Activated naive CD8-positive, alpha-beta T cell treated with anti-CD3 and anti-CD28 coated beads, Interleukin-2, amount 10 ng/mL, durations not matched to agents 7 days and 5 days (primary cell): Measurements from ENCODE around the gene CELSR3. TPM values are rescaled to one million over a fixed set of nuclear protein-coding genes. Genes with fewer than 3 reads are reported as not detected.

Experiments used
- ATAC-seq: fragments of 150-1000 bp; cut with Tn5 transposase; one replicate; pipeline ENCODE4 v1.10.0; 2021; ENCODE audit warnings: low read depth, moderate library complexity
- POLR2A ChIA-PET: fragments of 350-600 bp; sonication (Branson Sonifier 250); formaldehyde crosslinking; loops from one replicate; lab custom pipeline; 2021; ENCODE audit warnings: antibody characterized with exemption; lab: Charles Lee
- DNase-seq: peaks from one replicate; pipeline ENCODE4 v3.0.0; 2021
- H3K27ac Mint-ChIP-seq: one replicate; pipeline ENCODE4 v1.8.0; 2022; ENCODE audit warnings: mild to moderate bottlenecking, mixed read lengths
- H3K27me3 Mint-ChIP-seq: one replicate; pipeline ENCODE4 v1.8.0; 2022; ENCODE audit warnings: mild to moderate bottlenecking, moderate library complexity, mixed read lengths
- H3K36me3 Mint-ChIP-seq: one replicate; pipeline ENCODE4 v1.8.0; 2021; ENCODE audit warnings: mild to moderate bottlenecking, mixed read lengths
- H3K4me1 Mint-ChIP-seq: one replicate; pipeline ENCODE4 v1.8.0; 2021; ENCODE audit warnings: mixed read lengths
- H3K4me3 Mint-ChIP-seq: one replicate; pipeline ENCODE4 v1.8.0; 2022; ENCODE audit warnings: mild to moderate bottlenecking, moderate library complexity, mixed read lengths
- H3K9me3 Mint-ChIP-seq: one replicate; pipeline ENCODE4 v1.8.0; 2021; ENCODE audit warnings: mixed read lengths
- total RNA-seq, 2 experiments: library from RNA; stranded (reverse); gene quantifications; one replicate each; pipeline ENCODE4 v1.2.3, GENCODE V29; 2021

CELSR3 gene
- total RNA-seq, 2 experiments from 2014 or later: 15.6 to 16.2 TPM

GRCh38 chr3:48609088-48610005 is 53.3 kb downstream of the CELSR3 start, which contains the start of gene UQCRC1:
TSS of gene UQCRC1 (minus strand) at chr3:48609646. CDS start at chr3:48609620, 26 bp downstream.
- H3K4me1 Mint-ChIP-seq: peaks cover 15% of the 10 kb centered on the region
- H3K27me3 Mint-ChIP-seq: no peaks in the 10 kb centered on the region
- peak within 1 kb of the TSS; percentile 100 for H3K4me3 Mint-ChIP-seq
- POLR2A ChIA-PET: interaction anchor here (0.6 to 1.1 kb wide), 3 partner anchors 51 to 238 kb away, joined by 3 to 4 read pairs (median 3); partner anchors contain the start of gene PRKAR2A
- peak within 1 kb of the TSS; percentile 98 for H3K27ac Mint-ChIP-seq
- H3K9me3 Mint-ChIP-seq: no peaks in the 10 kb centered on the region
- DNase-seq: peak; percentile 96
- peak; percentile 100 for ATAC-seq
- H3K36me3 Mint-ChIP-seq: peaks cover 16% of the 10 kb centered on the region

GRCh38 chr3:48607519-48607918 is 55.2 kb downstream of the CELSR3 start:
- H3K27me3 Mint-ChIP-seq: no peaks in the 10 kb centered on the region
- H3K4me3 Mint-ChIP-seq: no peak overlapping the region
- ATAC-seq: no peak
- no peaks in the 10 kb centered on the region for H3K9me3 Mint-ChIP-seq
- DNase-seq: no peak
- H3K4me1 Mint-ChIP-seq: peaks cover 10% of the 10 kb centered on the region
- H3K36me3 Mint-ChIP-seq: peaks cover 23% of the 10 kb centered on the region
- H3K27ac Mint-ChIP-seq: no peak overlapping the region
- POLR2A ChIA-PET: no interaction called here

GRCh38 chr3:48601622-48601994 is 61.1 kb downstream of the CELSR3 start:
- peaks cover 22% of the 10 kb centered on the region for H3K36me3 Mint-ChIP-seq
- H3K9me3 Mint-ChIP-seq: no peaks in the 10 kb centered on the region
- ATAC-seq (no peak), DNase-seq (no peak)
- POLR2A ChIA-PET: no interaction called here
- no peak overlapping the region for H3K4me3 Mint-ChIP-seq
- H3K27ac Mint-ChIP-seq: no peak overlapping the region
- no peaks in the 10 kb centered on the region for H3K4me1 Mint-ChIP-seq
- no peaks in the 10 kb centered on the region for H3K27me3 Mint-ChIP-seq

GRCh38 chr3:48600711-48601621 is 61.7 kb downstream of the CELSR3 start:
- H3K4me3 Mint-ChIP-seq: no peak overlapping the region
- H3K4me1 Mint-ChIP-seq: no peaks in the 10 kb centered on the region
- H3K27me3 Mint-ChIP-seq: peaks cover 3% of the 10 kb centered on the region
- H3K9me3 Mint-ChIP-seq: no peaks in the 10 kb centered on the region
- H3K36me3 Mint-ChIP-seq: peaks cover 22% of the 10 kb centered on the region
- ATAC-seq: no peak
- H3K27ac Mint-ChIP-seq: no peak overlapping the region
- POLR2A ChIA-PET: no interaction called here
- DNase-seq: no peak

GRCh38 chr3:48599509-48600285 is 63.0 kb downstream of the CELSR3 start:
- Mint-ChIP-seq H3K4me1 (no peaks in the 10 kb centered on the region), H3K27ac (no peak overlapping the region), H3K4me3 (no peak overlapping the region), H3K27me3 (peaks cover 11% of the 10 kb centered on the region), H3K36me3 (peaks cover 19% of the 10 kb centered on the region), H3K9me3 (no peaks in the 10 kb centered on the region)
- DNase-seq (no peak), ATAC-seq (no peak)
- POLR2A ChIA-PET: no interaction called here

- Mint-ChIP-seq H3K4me1 (peaks cover 4% of the 10 kb centered on the region), H3K9me3 (no peaks in the 10 kb centered on the region), H3K27ac (no peak overlapping the region), H3K36me3 (peaks cover 16% of the 10 kb centered on the region), H3K27me3 (peaks cover 17% of the 10 kb centered on the region), H3K4me3 (no peak overlapping the region)
- ATAC-seq (no peak), DNase-seq (no peak)
- POLR2A ChIA-PET: no interaction called here
Measured at GRCh38 chr3:48599077-48599501, 63.6 kb downstream of the CELSR3 start.

GRCh38 chr3:48598323-48599076 is 64.2 kb downstream of the CELSR3 start:
- peaks cover 22% of the 10 kb centered on the region for H3K27me3 Mint-ChIP-seq
- ATAC-seq: no peak

GRCh38 chr3:48597408-48597800 is 65.3 kb downstream of the CELSR3 start:
- ATAC-seq (no peak), DNase-seq (no peak)
- peaks cover 7% of the 10 kb centered on the region for H3K36me3 Mint-ChIP-seq
- peak overlapping the region; percentile 64 for H3K27ac Mint-ChIP-seq
- no peaks in the 10 kb centered on the region for H3K9me3 Mint-ChIP-seq
- H3K27me3 Mint-ChIP-seq: peaks cover 22% of the 10 kb centered on the region
- POLR2A ChIA-PET: no interaction called here
- H3K4me3 Mint-ChIP-seq: no peak overlapping the region
- peaks cover 4% of the 10 kb centered on the region for H3K4me1 Mint-ChIP-seq

More at GRCh38 chr3:48598323-48599076, 64.2 kb downstream of the CELSR3 start:
- Mint-ChIP-seq H3K9me3 (no peaks in the 10 kb centered on the region), H3K36me3 (peaks cover 13% of the 10 kb centered on the region), H3K27ac (no peak overlapping the region), H3K4me3 (no peak overlapping the region), H3K4me1 (peaks cover 4% of the 10 kb centered on the region)
- POLR2A ChIA-PET: no interaction called here
- DNase-seq: no peak

GRCh38 chr3:48596676-48597407 is 65.8 kb downstream of the CELSR3 start:
- POLR2A ChIA-PET: no interaction called here
- peaks cover 4% of the 10 kb centered on the region for H3K4me1 Mint-ChIP-seq
- H3K27me3 Mint-ChIP-seq: peaks cover 22% of the 10 kb centered on the region
- ATAC-seq: no peak
- DNase-seq: no peak
- no peak overlapping the region for H3K4me3 Mint-ChIP-seq
- H3K27ac Mint-ChIP-seq: peak overlapping the region; percentile 64
- no peaks in the 10 kb centered on the region for H3K9me3 Mint-ChIP-seq
- H3K36me3 Mint-ChIP-seq: peaks cover 4% of the 10 kb centered on the region

- peaks cover 4% of the 10 kb centered on the region for H3K4me1 Mint-ChIP-seq
- DNase-seq: no peak
- no peak for ATAC-seq
- POLR2A ChIA-PET: no interaction called here
- peaks cover 22% of the 10 kb centered on the region for H3K27me3 Mint-ChIP-seq
- no peak overlapping the region for H3K27ac Mint-ChIP-seq
- no peaks in the 10 kb centered on the region for H3K9me3 Mint-ChIP-seq
- H3K4me3 Mint-ChIP-seq: no peak overlapping the region
- H3K36me3 Mint-ChIP-seq: peaks cover 4% of the 10 kb centered on the region
Measured at GRCh38 chr3:48596157-48596556, 66.5 kb downstream of the CELSR3 start.

GRCh38 chr3:48595526-48596121 is 67.1 kb downstream of the CELSR3 start:
- ATAC-seq: no peak
- Mint-ChIP-seq H3K9me3 (no peaks in the 10 kb centered on the region), H3K27ac (no peak overlapping the region), H3K27me3 (peaks cover 24% of the 10 kb centered on the region), H3K4me1 (peaks cover 4% of the 10 kb centered on the region), H3K4me3 (no peak overlapping the region), H3K36me3 (peaks cover 4% of the 10 kb centered on the region)
- POLR2A ChIA-PET: no interaction called here
- no peak for DNase-seq
